HEK293 (cell line): ENCODE results near the gene LRP1B.

Experiments used
- PRDM1 ChIP-seq: fragments of 450-650 bp; formaldehyde crosslinking; IDR thresholded peaks from 2 replicates; pipeline ENCODE4; 2016; ENCODE audit warnings: missing biosample characterization, missing genetic modification characterization
- ZBTB44 ChIP-seq: fragments of 450-650 bp; IDR thresholded peaks from 2 replicates; pipeline ENCODE4 v1.5.1; 2018; ENCODE audit warnings: missing biosample characterization, mild to moderate bottlenecking, missing genetic modification characterization
- ZFP37 ChIP-seq: fragments of 450-650 bp; formaldehyde crosslinking; IDR thresholded peaks from 2 replicates; pipeline ENCODE4 v1.5.1; 2016; ENCODE audit warnings: missing biosample characterization, missing genetic modification characterization
- ZNF10 ChIP-seq: fragments of 450-650 bp; formaldehyde crosslinking; IDR thresholded peaks from 2 replicates; pipeline ENCODE4 v1.5.1; 2017; ENCODE audit warnings: missing biosample characterization, missing genetic modification characterization
- ZNF292 ChIP-seq: fragments of 450-650 bp; formaldehyde crosslinking; IDR thresholded peaks from 2 replicates; pipeline ENCODE4 v1.5.1; 2016; ENCODE audit warnings: low read depth, missing biosample characterization, missing genetic modification characterization, borderline replicate concordance
- ZNF423 ChIP-seq: fragments of 450-650 bp; formaldehyde crosslinking; IDR thresholded peaks from 2 replicates; pipeline ENCODE4 v1.5.1; 2016; ENCODE audit warnings: missing biosample characterization, missing genetic modification characterization

GRCh38 chr2:141647353-141647752, 483.5 kb downstream of the LRP1B start:
- TF ChIP-seq ZBTB44 (tag by site-specific recombination) = no peak
- no peak for TF ChIP-seq ZNF292
- no peak for TF ChIP-seq ZNF423 (tag by site-specific recombination)
- no peak for TF ChIP-seq PRDM1 (tag by site-specific recombination)
- no peak for TF ChIP-seq ZFP37 (tag by site-specific recombination)
- no peak for TF ChIP-seq ZNF10 (tag by site-specific recombination)
